GM12874 (cell line): ENCODE results near the gene OXLD1.

Source experiments
- TF ChIP-seq, protein P1 (sequence below): IDR thresholded peaks from 2 replicates; pipeline ENCODE4 v1.5.1; 2011; ENCODE audit warnings: low read depth, mild to moderate bottlenecking, control low read depth, low read length, moderate library complexity; ENCODE audit not compliant: insufficient read depth

The OXLD1 gene

DNA sequence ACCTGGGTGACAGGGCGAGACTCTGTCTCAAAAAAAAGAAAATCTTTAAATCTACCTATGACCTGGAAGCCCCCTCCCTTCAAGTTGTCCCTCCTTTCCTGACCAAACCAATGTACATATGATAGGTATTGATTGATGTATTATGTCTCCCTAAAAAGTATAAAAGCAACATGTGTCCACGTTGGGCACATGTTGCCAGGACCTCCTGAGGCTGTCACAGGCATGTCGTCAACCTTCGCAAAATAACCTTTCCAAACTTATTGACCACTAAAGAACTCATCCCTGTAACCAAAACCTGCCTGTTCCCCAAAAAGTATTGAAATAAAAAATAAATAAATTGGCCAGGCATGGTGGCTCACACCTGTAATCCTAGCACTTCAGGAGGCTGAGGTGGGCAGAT, 4.4 kb downstream of the OXLD1 start:
- TF ChIP-seq, protein P1, sequence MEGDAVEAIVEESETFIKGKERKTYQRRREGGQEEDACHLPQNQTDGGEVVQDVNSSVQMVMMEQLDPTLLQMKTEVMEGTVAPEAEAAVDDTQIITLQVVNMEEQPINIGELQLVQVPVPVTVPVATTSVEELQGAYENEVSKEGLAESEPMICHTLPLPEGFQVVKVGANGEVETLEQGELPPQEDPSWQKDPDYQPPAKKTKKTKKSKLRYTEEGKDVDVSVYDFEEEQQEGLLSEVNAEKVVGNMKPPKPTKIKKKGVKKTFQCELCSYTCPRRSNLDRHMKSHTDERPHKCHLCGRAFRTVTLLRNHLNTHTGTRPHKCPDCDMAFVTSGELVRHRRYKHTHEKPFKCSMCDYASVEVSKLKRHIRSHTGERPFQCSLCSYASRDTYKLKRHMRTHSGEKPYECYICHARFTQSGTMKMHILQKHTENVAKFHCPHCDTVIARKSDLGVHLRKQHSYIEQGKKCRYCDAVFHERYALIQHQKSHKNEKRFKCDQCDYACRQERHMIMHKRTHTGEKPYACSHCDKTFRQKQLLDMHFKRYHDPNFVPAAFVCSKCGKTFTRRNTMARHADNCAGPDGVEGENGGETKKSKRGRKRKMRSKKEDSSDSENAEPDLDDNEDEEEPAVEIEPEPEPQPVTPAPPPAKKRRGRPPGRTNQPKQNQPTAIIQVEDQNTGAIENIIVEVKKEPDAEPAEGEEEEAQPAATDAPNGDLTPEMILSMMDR = no peak

DNA sequence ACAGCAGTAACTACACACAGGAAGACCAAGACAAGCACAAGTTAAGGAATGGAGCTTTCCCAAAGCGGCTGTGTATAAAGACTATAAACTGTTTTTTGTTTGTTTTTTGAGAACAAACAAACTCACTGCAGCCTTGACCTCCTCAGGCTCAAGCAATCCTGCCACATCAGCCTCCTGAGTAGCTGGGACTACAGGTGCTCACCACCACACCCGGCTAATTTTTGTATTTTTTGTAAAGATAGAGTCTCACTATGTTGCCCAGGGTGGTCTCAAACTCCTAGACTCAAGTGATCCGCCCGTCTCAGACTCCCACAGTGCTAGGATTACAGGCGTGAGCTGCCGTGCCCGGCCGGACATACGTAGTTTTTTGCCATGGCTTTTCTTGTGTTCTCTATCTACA, 6.0 kb downstream of the OXLD1 start:
- TF ChIP-seq, protein P1 = no peak

DNA sequence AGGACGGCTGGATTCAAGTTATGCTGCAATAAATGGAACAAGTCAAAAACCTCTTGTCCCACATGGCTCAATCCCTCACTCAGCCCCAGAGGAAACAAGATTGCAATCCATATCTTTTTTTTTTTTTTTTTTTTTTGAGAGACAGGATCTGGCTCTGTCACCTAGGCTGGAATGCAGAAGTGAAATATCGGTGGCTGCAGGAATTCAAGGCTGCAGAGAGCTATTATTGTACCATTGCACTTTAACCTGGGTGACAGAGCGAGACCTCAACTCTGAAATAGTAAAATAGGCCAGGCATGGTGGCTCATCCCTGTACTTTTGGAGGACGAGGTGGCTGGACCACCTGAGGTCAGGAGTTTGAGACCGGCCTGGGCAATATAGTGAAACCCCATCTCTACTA, 7.4 kb downstream of the OXLD1 start:
- TF ChIP-seq, protein P1 = no peak

DNA sequence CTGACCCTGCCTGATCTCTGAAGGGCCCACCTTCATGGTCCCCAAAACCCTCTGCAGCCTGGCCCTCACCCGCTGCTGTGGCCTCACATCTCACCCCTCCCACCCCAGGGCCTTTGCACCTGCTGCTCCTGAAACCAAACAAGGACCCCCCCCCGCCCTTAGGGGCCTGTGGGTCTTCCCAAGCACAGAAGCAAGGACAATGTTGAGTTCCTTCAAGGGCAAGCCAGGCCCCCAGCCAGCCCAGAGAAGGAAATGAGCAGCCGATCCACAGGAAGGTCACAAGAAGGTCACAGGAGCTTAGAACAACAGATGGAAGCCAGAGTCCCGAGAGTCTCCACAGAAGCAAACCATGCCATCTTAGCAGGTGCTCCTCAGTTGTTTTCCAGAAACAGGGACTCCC, 9.6 kb downstream of the OXLD1 start:
- TF ChIP-seq, protein P1 = no peak

DNA sequence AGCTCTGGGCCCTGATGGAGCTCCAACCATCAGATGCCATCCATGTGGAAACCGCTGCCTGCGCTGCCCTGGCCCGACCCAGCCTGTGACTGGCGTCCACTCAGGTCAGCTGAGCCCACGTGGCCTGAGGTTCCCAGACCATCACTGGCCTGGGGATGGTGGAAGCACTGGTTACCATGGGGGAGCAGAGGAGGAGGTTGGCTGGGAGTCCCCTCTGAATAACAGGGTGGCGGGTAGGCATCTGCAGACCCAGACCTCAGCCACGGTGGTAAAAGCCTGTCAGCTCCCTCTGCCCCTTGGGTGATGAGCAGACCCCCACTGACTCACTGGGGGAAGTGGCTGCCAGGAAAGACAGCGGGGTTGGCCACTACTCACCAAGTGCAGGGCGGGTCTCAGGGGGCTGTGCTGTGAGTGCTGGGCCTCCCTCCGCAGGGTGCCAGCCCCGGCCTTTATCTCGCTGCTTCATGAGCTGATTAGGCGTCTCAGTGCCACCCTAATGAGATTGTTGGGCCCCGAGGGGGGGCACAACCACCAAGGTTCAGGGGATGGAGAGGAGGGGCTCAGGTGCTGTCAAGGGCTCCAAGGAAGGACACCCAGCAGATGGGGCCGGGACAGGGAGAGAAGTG, 10.2 kb downstream of the OXLD1 start, which contains the start of gene PDE6G:
PDE6G (minus strand) TSS at position 425 of the 626 bp plus-strand sequence. CDS start 3,237 bp downstream, outside the sequence.
- TF ChIP-seq, protein P1 = no peak

DNA sequence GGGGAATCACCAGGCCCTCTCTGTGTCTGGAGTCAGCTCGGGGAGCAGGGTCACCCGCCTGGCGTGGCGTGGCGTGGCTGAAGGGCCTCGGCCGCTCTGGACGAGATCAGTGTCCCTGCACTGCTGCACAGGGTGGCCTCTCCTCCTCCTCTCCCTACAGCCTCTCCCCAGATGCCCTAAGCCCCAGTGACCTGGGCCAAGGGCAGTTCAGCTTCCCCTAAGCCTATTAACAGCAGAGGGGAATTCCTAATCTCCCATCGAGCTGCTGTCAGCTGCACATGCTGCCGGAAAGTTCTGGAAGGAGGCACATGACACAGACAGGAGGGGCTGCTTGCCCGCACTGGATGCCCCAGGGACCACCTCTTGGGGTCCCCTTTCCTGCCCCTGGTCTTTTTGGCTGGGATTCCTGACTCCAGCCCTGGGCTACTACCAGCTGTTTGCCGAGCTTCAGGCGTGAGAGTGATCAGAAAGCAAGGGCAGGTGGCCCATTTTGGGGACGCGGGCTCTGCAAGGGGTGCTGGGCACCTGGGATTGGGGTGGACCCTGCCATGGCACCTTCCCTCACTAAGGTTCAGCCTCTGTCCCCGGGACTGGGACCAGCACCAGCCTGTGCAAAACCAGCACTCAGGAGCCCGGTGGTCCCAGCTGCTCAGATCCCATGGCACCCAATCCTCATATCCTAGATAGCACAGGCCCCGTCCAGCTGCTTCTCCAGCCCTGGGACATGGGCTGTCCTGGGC, 10.9 kb downstream of the OXLD1 start:
- TF ChIP-seq, protein P1 = no peak

DNA sequence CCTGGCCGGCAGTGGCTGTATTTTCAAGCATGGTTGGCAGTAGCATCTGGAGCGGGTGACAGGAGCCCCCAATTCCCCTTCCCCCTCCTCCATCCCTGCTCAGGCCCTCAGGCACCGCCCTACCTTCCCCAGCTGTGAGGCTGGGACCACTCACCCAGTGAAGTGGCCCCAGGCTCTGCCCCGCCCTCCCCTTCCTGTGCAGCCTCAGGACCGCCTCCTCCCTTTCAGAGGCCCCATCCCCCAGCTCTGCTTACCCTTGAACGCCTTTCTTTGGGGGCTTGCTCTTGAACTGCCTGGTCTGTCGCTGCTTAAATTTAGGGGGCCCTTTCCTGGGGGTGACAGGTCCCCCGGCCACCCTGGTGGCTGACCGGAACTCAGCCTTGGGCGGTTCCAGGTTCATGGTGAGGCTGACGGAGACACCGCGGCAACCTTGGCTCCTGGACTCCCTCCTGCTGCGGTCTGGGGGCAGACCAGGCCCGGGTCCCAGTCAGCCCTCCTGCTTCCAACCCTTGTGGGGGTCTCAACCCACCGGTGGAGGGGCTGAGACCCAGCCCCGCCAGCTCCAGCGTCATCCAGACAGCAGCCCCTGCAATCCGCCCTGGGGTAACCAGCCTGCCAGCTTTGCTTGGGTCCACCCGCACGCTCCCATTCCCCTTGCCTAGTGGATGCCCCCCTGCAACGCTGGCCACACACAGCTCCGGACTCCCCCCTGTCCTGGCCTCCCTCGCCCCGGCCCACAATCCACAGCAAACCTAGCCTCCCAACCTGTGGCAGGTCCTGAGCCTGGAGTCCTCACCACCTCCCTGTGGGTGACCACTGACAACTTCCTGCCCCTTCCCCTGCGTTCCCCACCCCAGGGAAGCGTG, 13.3 kb downstream of the OXLD1 start:
- TF ChIP-seq, protein P1 = no peak
